OCI-LY7 (cell line): ENCODE data around the gene BFSP1. TPM values are rescaled to one million over a fixed set of nuclear protein-coding genes. Genes with fewer than 3 reads are reported as not detected.

Experiments used
- BruUV-seq: library from RNA; stranded (reverse); fragments of 400-500 nt; replicated peaks from 2 replicates; lab custom pipeline; 2021; lab: Mats Ljungman, UMichigan
- CTCF ChIA-PET: fragments of 300-600 bp; sonication (Branson Sonifier 250); formaldehyde crosslinking; loops from one replicate; lab custom pipeline; 2022; ENCODE audit warnings: antibody characterized with exemption; ENCODE audit not compliant: unreplicated experiment; lab: Charles Lee
- POLR2A ChIA-PET: fragments of 300-600 bp; sonication (Branson Sonifier 250); formaldehyde crosslinking; loops from one replicate; lab custom pipeline; 2022; ENCODE audit warnings: antibody characterized with exemption; lab: Charles Lee
- DNase-seq: peaks from one replicate; pipeline ENCODE4 v3.0.0-alpha.2; 2015; ENCODE audit warnings: low spot score
- H2AFZ ChIP-seq: fragments of 200-600 bp; sonication (generic), shearing (Covaris generic); 2 replicates; pipeline ENCODE4 v1.6.1; 2014; ENCODE audit warnings: mild to moderate bottlenecking, antibody characterized with exemption, low read length, moderate library complexity
- H3K27ac ChIP-seq: fragments of 200-600 bp; sonication (generic); 2 replicates; pipeline ENCODE4 v1.5.1; 2014; ENCODE audit warnings: mixed run types, low read depth, mild to moderate bottlenecking, moderate library complexity, low read length, inconsistent platforms; ENCODE audit not compliant: poor library complexity, severe bottlenecking
- H3K36me3 ChIP-seq: fragments of 200-600 bp; sonication (generic); 2 replicates; pipeline ENCODE4 v1.6.1; 2014; ENCODE audit warnings: mild to moderate bottlenecking, antibody characterized with exemption, low read length, moderate library complexity, mixed read lengths; ENCODE audit not compliant: insufficient read depth
- H3K4me1 ChIP-seq: fragments of 200-600 bp; sonication (generic); 2 replicates; pipeline ENCODE4 v1.5.1; 2014; ENCODE audit warnings: mild to moderate bottlenecking, low read length; ENCODE audit not compliant: insufficient read depth, poor library complexity, severe bottlenecking
- H3K4me2 ChIP-seq: fragments of 200-600 bp; sonication (generic); 2 replicates; pipeline ENCODE4 v1.6.1; 2014; ENCODE audit warnings: mild to moderate bottlenecking, low read length
- H3K4me3 ChIP-seq: fragments of 200-600 bp; sonication (generic); 2 replicates; pipeline ENCODE4 v1.5.1; 2014; ENCODE audit warnings: mild to moderate bottlenecking, low read depth, low read length; ENCODE audit not compliant: poor library complexity, severe bottlenecking
- H3K79me2 ChIP-seq: fragments of 200-600 bp; sonication (generic); 2 replicates; pipeline ENCODE4 v1.6.1; 2016; ENCODE audit warnings: low read depth, mild to moderate bottlenecking, low read length, moderate library complexity, mixed read lengths; ENCODE audit not compliant: insufficient read depth
- H3K9me2 ChIP-seq: fragments of 200-600 bp; sonication (generic); 2 replicates; pipeline ENCODE4 v1.6.1; 2016; ENCODE audit warnings: mild to moderate bottlenecking, low read length, mixed read lengths; ENCODE audit not compliant: insufficient read depth
- H3K9me3 ChIP-seq: fragments of 200-600 bp; sonication (generic); 2 replicates; pipeline ENCODE4 v1.6.1; 2014; ENCODE audit warnings: mild to moderate bottlenecking, mixed run types, low read length, mixed read lengths
- H4K20me1 ChIP-seq: fragments of 200-600 bp; sonication (generic); 2 replicates; pipeline ENCODE4 v1.6.1; 2014; ENCODE audit warnings: mild to moderate bottlenecking, antibody characterized with exemption, low read length, moderate library complexity, mixed read lengths; ENCODE audit not compliant: insufficient read depth
- EZH2phosphoT487 ChIP-seq: fragments of 200-600 bp; sonication (generic); IDR thresholded peaks from 2 replicates; pipeline ENCODE4 v1.6.1; 2018; ENCODE audit warnings: low read depth, borderline replicate concordance, mild to moderate bottlenecking, mixed run types, antibody characterized with exemption, low read length, moderate library complexity, mixed read lengths
- intact Hi-C: fragments of 100-400 bp; cut with micrococcal nuclease; formaldehyde crosslinking; loops from one replicate; pipeline ENCODE4 v1.10.0; 2022; ENCODE audit not compliant: unreplicated experiment
- total RNA-seq, 2 experiments: library from RNA; depleted of rRNA in 1 of 2; stranded (reverse); fragments of >200 nt in 1 of 2; shearing (Covaris generic) in 1 of 2; gene quantifications; 2 replicates each; pipeline ENCODE4 v1.2.3, GENCODE V29; 2014 to 2022
- TF ChIP-seq, protein P1 (sequence below): fragments of 200-600 bp; sonication (generic); conservative IDR thresholded peaks from 2 replicates; pipeline ENCODE4 v1.5.1; 2014; ENCODE audit warnings: mild to moderate bottlenecking, antibody characterized with exemption, low read length, moderate library complexity, mixed read lengths

Gene BFSP1
- total RNA-seq, 2 experiments from 2014 or later, result not detected

DNA sequence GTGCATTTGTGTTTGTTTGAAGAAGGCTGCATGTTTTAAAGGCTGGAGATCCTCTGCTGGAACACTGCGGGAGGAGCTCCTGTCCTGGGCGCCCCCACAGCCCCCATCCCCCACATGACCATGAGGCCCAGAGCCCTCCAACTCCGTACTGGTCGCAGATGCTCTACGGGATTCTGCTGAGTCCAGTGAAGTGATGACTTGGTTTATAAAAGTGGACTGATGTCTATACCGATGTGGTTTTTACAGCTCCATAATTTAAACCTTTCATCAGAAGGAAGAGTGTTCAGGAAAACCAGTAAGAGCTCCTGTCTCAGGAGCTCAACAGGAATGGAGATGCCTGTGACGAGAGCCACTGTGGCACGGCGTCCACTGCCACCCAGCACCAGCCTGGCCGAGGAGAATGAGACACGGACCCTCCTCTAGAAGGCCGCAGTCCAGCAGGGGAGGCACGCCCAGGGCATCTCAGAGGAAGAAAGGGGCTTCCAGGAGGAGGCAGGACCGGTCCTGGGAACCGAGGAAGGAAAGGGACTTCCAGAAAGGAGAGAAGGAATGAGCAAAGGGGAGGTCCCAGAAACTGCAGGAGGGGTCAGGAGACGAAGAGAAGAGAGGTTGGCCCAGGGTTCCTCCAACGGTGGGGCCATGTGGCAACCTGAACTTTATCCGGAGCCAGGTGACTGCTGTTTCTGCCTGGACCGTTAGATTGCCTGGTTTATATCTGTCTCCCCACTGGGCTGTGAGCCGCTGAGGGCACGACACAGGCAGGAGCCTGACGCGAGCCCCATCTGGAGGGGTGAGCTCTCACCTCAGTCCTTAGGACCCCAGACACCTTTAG lies 26.9 kb downstream of the BFSP1 start:
- Histone ChIP-seq H3K27ac (no peak overlapping the region), H3K4me1 (peaks cover 13% of the 10 kb centered on the region), H3K79me2 (no peaks in the 10 kb centered on the region), H3K36me3 (no peaks in the 10 kb centered on the region), H3K9me3 (no peaks in the 10 kb centered on the region), H3K4me2 (peak overlapping the region; percentile 87), H3K9me2 (no peaks in the 10 kb centered on the region), H4K20me1 (no peaks in the 10 kb centered on the region), H2AFZ (no peak overlapping the region), H3K4me3 (no peak overlapping the region)
- BruUV-seq, result no TSS peak
- no peak for DNase-seq
- CTCF ChIA-PET, result interaction anchor here (0.6 kb wide), 1 partner anchor 319 kb away, joined by 5 read pairs; no protein-coding TSS in a partner anchor
- intact Hi-C loops, result loop anchor here (1.0 to 10.0 kb wide), 5 partner anchors 113 to 773 kb away; partner anchors contain the start of genes KAT14 and PET117
- TF ChIP-seq, protein P1, sequence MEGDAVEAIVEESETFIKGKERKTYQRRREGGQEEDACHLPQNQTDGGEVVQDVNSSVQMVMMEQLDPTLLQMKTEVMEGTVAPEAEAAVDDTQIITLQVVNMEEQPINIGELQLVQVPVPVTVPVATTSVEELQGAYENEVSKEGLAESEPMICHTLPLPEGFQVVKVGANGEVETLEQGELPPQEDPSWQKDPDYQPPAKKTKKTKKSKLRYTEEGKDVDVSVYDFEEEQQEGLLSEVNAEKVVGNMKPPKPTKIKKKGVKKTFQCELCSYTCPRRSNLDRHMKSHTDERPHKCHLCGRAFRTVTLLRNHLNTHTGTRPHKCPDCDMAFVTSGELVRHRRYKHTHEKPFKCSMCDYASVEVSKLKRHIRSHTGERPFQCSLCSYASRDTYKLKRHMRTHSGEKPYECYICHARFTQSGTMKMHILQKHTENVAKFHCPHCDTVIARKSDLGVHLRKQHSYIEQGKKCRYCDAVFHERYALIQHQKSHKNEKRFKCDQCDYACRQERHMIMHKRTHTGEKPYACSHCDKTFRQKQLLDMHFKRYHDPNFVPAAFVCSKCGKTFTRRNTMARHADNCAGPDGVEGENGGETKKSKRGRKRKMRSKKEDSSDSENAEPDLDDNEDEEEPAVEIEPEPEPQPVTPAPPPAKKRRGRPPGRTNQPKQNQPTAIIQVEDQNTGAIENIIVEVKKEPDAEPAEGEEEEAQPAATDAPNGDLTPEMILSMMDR, result no peak
- no peak for TF ChIP-seq EZH2phosphoT487
- POLR2A ChIA-PET, result interaction anchor here (0.6 kb wide), 1 partner anchor 66 kb away, joined by 3 read pairs; the partner anchor contains the start of gene DSTN

DNA sequence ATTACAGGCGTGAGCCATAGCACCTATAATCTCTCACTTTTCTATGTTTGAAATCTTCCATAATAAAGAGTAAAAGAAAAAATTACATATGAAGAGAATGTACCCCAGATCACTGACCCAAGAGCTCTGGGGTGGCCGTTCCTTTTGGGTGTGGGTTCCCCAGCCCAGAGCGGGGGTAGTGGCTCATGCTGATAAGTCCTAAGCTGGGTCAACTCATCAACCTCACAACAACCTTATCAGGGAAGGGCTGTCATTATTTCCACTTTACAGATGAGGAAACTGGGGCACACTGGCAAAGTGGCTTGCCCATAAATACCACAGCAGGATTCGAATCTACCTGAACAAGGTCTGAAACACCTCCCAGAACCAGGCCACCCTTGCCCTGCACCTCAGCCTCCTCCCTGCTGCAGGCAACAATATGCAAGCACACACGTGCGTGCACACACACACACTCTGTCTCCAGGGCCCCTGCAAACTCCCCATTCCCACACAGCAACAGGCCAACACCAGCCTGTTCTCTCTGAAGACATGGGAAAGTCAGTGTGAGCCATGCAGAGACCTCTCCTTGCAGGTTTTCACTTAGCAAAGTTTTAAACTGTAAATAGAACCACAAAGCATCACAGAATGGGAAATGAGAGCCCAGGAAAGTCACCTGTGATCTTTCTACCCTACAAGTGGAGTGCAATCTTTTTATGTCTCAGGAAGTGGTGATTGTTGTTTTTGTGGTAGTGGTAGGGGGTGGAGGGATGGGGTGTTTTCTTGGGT lies 27.7 kb downstream of the BFSP1 start:
- Histone ChIP-seq H4K20me1 (no peaks in the 10 kb centered on the region), H3K36me3 (no peaks in the 10 kb centered on the region), H3K79me2 (no peaks in the 10 kb centered on the region), H3K4me3 (no peak overlapping the region), H3K9me2 (no peaks in the 10 kb centered on the region), H3K4me2 (no peak overlapping the region), H3K4me1 (peaks cover 13% of the 10 kb centered on the region), H2AFZ (no peak overlapping the region), H3K27ac (no peak overlapping the region), H3K9me3 (no peaks in the 10 kb centered on the region)
- DNase-seq, result no peak
- BruUV-seq, result no TSS peak
- POLR2A ChIA-PET, result interaction anchor here (0.6 kb wide), 1 partner anchor 66 kb away, joined by 3 read pairs; the partner anchor contains the start of gene DSTN
- intact Hi-C loops, result loop anchor here (1.0 to 10.0 kb wide), 5 partner anchors 113 to 773 kb away; partner anchors contain the start of genes KAT14 and PET117
- CTCF ChIA-PET, result interaction anchor here (0.6 kb wide), 1 partner anchor 320 kb away, joined by 5 read pairs; no protein-coding TSS in a partner anchor
- TF ChIP-seq, protein P1, result no peak
- TF ChIP-seq EZH2phosphoT487, result no peak
